ENCODE data around the gene KLHL24. TPM values are rescaled to one million over a fixed set of nuclear protein-coding genes. Genes with fewer than 3 reads are reported as not detected.

The KLHL24 gene
- total and polyA plus RNA-seq, 4 donors = 26.2 to 162 (median 51.0) TPM

Other genes with a start within 250 kb of the KLHL24 start
- 10 to 100 TPM in 1 of 2 donors, 1 to 10 TPM in 1; 9.6 to 29.6 TPM for gene MCF2L2, start 207.0 kb upstream of the KLHL24 start, total RNA-seq
- gene MCF2L2, start 207.0 kb upstream of the KLHL24 start, polyA plus RNA-seq (ENCODE audit: insufficient read length in 2 of 2) = 10 to 100 TPM; 18.4 to 19.2 TPM
- gene KLHL6, start 79.9 kb upstream of the KLHL24 start, total RNA-seq = 1 to 10 TPM; 2.1 to 3.0 TPM
- gene KLHL6, start 79.9 kb upstream of the KLHL24 start, polyA plus RNA-seq (ENCODE audit: insufficient read length in 2 of 2) = 1 to 10 TPM; 1.5 to 1.6 TPM
- gene YEATS2, start 62.2 kb downstream of the KLHL24 start, total RNA-seq = 10 to 100 TPM; 33.8 to 43.3 TPM
- 10 to 100 TPM; 32.9 to 40.8 TPM for gene YEATS2, start 62.2 kb downstream of the KLHL24 start, polyA plus RNA-seq (ENCODE audit: insufficient read length in 2 of 2)
- 10 to 100 TPM; 10.7 to 17.1 TPM for gene MAP6D1, start 190.0 kb downstream of the KLHL24 start, total RNA-seq
- gene MAP6D1, start 190.0 kb downstream of the KLHL24 start, polyA plus RNA-seq (ENCODE audit: insufficient read length in 2 of 2) = 10 to 100 TPM; 29.1 to 40.7 TPM
- 10 to 100 TPM; 22.6 to 46.6 TPM for gene PARL, start 249.3 kb downstream of the KLHL24 start, total RNA-seq
- gene PARL, start 249.3 kb downstream of the KLHL24 start, polyA plus RNA-seq (ENCODE audit: insufficient read length in 2 of 2) = 10 to 100 TPM; 38.3 to 45.5 TPM